WERI-Rb-1 (cell line): ENCODE results near the gene GALNT9.

Experiments used
- DNase-seq: peaks from one replicate; pipeline ENCODE4 v3.0.0-alpha.2; 2020
- H3K27ac ChIP-seq: fragments of 250-450 bp; sonication (Bioruptor Pico); 2 replicates; pipeline ENCODE4 v1.5.1; 2020; ENCODE audit warnings: mild to moderate bottlenecking, moderate library complexity
- H3K27me3 ChIP-seq: fragments of 250-450 bp; sonication (Bioruptor Pico); 2 replicates; pipeline ENCODE4 v1.5.1; 2021; ENCODE audit warnings: mild to moderate bottlenecking, low read depth, moderate library complexity; ENCODE audit not compliant: insufficient read depth, severe bottlenecking
- H3K36me3 ChIP-seq: fragments of 250-450 bp; sonication (Bioruptor Pico); 2 replicates; pipeline ENCODE4 v1.5.1; 2020; ENCODE audit warnings: mild to moderate bottlenecking, moderate library complexity
- H3K4me3 ChIP-seq: 2 replicates; pipeline ENCODE4 v1.5.1; 2011; ENCODE audit warnings: low read depth, mild to moderate bottlenecking, control low read depth, low read length
- H3K9me3 ChIP-seq: fragments of 250-450 bp; sonication (Bioruptor Pico); 2 replicates; pipeline ENCODE4 v1.5.1; 2021; ENCODE audit warnings: mild to moderate bottlenecking, moderate library complexity; ENCODE audit not compliant: severe bottlenecking
- TF ChIP-seq, protein P1 (sequence below): IDR thresholded peaks from 2 replicates; pipeline ENCODE4 v1.5.1; 2011; ENCODE audit warnings: low read depth, mild to moderate bottlenecking, control low read depth, inconsistent platforms, low read length

GALNT9 gene

GRCh38 chr12:132171968-132172521, 157.3 kb downstream of the GALNT9 start:
- Histone ChIP-seq H3K27me3 (no peaks in the 10 kb centered on the region), H3K9me3 (no peaks in the 10 kb centered on the region), H3K27ac (no peak overlapping the region), H3K4me3 (no peak overlapping the region), H3K36me3 (no peaks in the 10 kb centered on the region)
- TF ChIP-seq, protein P1, sequence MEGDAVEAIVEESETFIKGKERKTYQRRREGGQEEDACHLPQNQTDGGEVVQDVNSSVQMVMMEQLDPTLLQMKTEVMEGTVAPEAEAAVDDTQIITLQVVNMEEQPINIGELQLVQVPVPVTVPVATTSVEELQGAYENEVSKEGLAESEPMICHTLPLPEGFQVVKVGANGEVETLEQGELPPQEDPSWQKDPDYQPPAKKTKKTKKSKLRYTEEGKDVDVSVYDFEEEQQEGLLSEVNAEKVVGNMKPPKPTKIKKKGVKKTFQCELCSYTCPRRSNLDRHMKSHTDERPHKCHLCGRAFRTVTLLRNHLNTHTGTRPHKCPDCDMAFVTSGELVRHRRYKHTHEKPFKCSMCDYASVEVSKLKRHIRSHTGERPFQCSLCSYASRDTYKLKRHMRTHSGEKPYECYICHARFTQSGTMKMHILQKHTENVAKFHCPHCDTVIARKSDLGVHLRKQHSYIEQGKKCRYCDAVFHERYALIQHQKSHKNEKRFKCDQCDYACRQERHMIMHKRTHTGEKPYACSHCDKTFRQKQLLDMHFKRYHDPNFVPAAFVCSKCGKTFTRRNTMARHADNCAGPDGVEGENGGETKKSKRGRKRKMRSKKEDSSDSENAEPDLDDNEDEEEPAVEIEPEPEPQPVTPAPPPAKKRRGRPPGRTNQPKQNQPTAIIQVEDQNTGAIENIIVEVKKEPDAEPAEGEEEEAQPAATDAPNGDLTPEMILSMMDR = no peak
- no peak for DNase-seq

GRCh38 chr12:132171293-132171967, 158.0 kb downstream of the GALNT9 start:
- Histone ChIP-seq H3K4me3 (no peak overlapping the region), H3K9me3 (no peaks in the 10 kb centered on the region), H3K27ac (no peak overlapping the region), H3K27me3 (no peaks in the 10 kb centered on the region), H3K36me3 (no peaks in the 10 kb centered on the region)
- no peak for DNase-seq
- TF ChIP-seq, protein P1 = no peak

DNA sequence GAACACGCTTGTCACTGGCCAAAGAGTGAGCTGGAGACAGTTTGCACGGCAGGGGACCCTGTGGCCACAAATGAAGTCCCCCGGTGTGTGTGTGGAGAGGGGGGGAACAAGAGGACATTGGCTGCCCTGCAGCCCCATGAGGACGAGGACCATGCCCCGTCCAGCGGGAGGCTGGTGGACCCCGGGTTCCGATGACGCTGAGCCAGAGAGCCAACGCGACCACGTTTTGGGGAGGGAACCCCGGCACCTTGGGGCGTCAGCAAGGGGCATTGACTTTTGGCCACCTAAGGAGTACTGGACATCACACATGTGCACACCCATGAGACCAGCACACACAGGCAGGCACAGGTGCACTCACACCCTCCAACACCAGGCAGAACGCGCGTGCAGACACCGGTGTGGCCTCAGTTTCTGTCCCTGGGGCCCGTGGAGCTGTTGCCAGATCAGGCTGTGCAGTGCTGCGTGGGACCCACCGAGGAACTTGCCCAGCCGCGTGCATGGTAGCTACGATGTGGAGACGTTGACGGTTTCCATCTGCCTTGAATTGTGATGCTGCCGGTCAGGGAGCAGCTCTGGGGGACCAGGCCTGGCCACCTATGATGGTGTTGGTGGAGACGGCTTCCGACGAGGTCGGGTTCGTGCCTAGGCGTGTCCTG, 158.6 kb downstream of the GALNT9 start:
- Histone ChIP-seq H3K9me3 (no peaks in the 10 kb centered on the region), H3K27me3 (no peaks in the 10 kb centered on the region), H3K4me3 (no peak overlapping the region), H3K36me3 (no peaks in the 10 kb centered on the region), H3K27ac (no peak overlapping the region)
- DNase-seq = no peak
- TF ChIP-seq, protein P1 = no peak

- TF ChIP-seq, protein P1 = no peak
- Histone ChIP-seq H3K9me3 (no peaks in the 10 kb centered on the region), H3K27ac (no peak overlapping the region), H3K27me3 (no peaks in the 10 kb centered on the region), H3K36me3 (no peaks in the 10 kb centered on the region), H3K4me3 (no peak overlapping the region)
- DNase-seq = no peak
Measured at GRCh38 chr12:132170094-132170636, 159.2 kb downstream of the GALNT9 start.

- no peak for DNase-seq
- no peak overlapping the region for H3K27ac ChIP-seq
- H3K9me3 ChIP-seq = no peaks in the 10 kb centered on the region
- no peaks in the 10 kb centered on the region for H3K36me3 ChIP-seq
- H3K27me3 ChIP-seq = no peaks in the 10 kb centered on the region
- no peak overlapping the region for H3K4me3 ChIP-seq
- TF ChIP-seq, protein P1 = no peak
Measured at GRCh38 chr12:132169376-132169775, 160.0 kb downstream of the GALNT9 start.
